ENCODE measurements around the gene DNALI1.
"Not testable (repeated sequence)": the region's sequence is repeated elsewhere in the genome, so short reads cannot be mapped to it uniquely, and the experiment has no call there.

DNALI1 gene

GRCh38 chr1:37557402-37557801, 662 bp downstream of the DNALI1 start:
- DNase-seq, result no peak

- no peak for DNase-seq
These were observed 1.7 kb downstream of the DNALI1 start for GRCh38 chr1:37558411-37558810.

- no peak for DNase-seq
These were observed 2.3 kb downstream of the DNALI1 start for GRCh38 chr1:37559080-37559479.

GRCh38 chr1:37559957-37560379, 3.2 kb downstream of the DNALI1 start:
- DNase-seq, result not testable (repeated sequence)

- DNase-seq, result no peak
These were observed 3.8 kb downstream of the DNALI1 start for GRCh38 chr1:37560401-37561132.

GRCh38 chr1:37561133-37562132, 4.7 kb downstream of the DNALI1 start:
- DNase-seq, result no peak

- no peak for DNase-seq
These were observed 6.2 kb downstream of the DNALI1 start for GRCh38 chr1:37562984-37563383.

- DNase-seq, result no peak
These were observed 8.2 kb downstream of the DNALI1 start for GRCh38 chr1:37564892-37565291.

- DNase-seq, result no peak
These were observed 10.3 kb downstream of the DNALI1 start for GRCh38 chr1:37567023-37567422.

- no peak for DNase-seq
These were observed 14.0 kb downstream of the DNALI1 start for GRCh38 chr1:37570528-37571334.

- no peak for DNase-seq
These were observed 18.2 kb downstream of the DNALI1 start for GRCh38 chr1:37574834-37575480.

- no peak for DNase-seq
These were observed 19.0 kb downstream of the DNALI1 start for GRCh38 chr1:37575692-37576091.

GRCh38 chr1:37584544-37584943, 27.8 kb downstream of the DNALI1 start:
- DNase-seq, result not testable (repeated sequence)

- no peak for DNase-seq
These were observed 32.2 kb downstream of the DNALI1 start for GRCh38 chr1:37588939-37589338.

GRCh38 chr1:37593726-37594125, 37.0 kb downstream of the DNALI1 start:
- DNase-seq, result no peak

- DNase-seq, result peak; percentile 89
These were observed 38.9 kb downstream of the DNALI1 start, which contains the start of gene GNL2 for GRCh38 chr1:37595440-37596181. Gene GNL2, minus strand, starts transcription at chr1:37595937. Its CDS starts 115 bp downstream, at chr1:37595822.

GRCh38 chr1:37596182-37596667, 39.5 kb downstream of the DNALI1 start:
- no peak for DNase-seq

- no peak for DNase-seq
These were observed 43.2 kb downstream of the DNALI1 start for GRCh38 chr1:37599940-37600339.

- DNase-seq, result no peak
These were observed 44.7 kb downstream of the DNALI1 start for GRCh38 chr1:37601441-37601840.

- DNase-seq, result peak; percentile 3
These were observed 46.3 kb downstream of the DNALI1 start for GRCh38 chr1:37602750-37603694.

All from KG1 (cell line).